Esophagus muscularis mucosa (tissue), 4 donors: Measurements from ENCODE around the gene RNF213.

Experiments
- EP300 ChIP-seq: sonication (generic); formaldehyde crosslinking; IDR thresholded peaks from one replicate; pipeline ENCODE4 v1.6.1; 2017; ENCODE audit warnings: antibody characterized with exemption
- POLR2A ChIP-seq: fragments of 450-650 bp; IDR thresholded peaks from one replicate; pipeline ENCODE4 v1.6.1; 2017; ENCODE audit warnings: antibody characterized with exemption, moderate library complexity, mild to moderate bottlenecking, low read depth
- TF ChIP-seq, protein P1 (sequence below), 3 experiments: fragments of 200-600 bp in 2 of 3; fragments of 450-650 bp in 1 of 3; sonication (generic) in 2 of 3; IDR thresholded peaks; one replicate each; pipeline ENCODE4 v1.5.1; 2017 to 2019; ENCODE audit warnings: antibody characterized with exemption in 3 of 3, mild to moderate bottlenecking in 2 of 3, moderate library complexity in 1 of 3

- TF ChIP-seq, protein P1, sequence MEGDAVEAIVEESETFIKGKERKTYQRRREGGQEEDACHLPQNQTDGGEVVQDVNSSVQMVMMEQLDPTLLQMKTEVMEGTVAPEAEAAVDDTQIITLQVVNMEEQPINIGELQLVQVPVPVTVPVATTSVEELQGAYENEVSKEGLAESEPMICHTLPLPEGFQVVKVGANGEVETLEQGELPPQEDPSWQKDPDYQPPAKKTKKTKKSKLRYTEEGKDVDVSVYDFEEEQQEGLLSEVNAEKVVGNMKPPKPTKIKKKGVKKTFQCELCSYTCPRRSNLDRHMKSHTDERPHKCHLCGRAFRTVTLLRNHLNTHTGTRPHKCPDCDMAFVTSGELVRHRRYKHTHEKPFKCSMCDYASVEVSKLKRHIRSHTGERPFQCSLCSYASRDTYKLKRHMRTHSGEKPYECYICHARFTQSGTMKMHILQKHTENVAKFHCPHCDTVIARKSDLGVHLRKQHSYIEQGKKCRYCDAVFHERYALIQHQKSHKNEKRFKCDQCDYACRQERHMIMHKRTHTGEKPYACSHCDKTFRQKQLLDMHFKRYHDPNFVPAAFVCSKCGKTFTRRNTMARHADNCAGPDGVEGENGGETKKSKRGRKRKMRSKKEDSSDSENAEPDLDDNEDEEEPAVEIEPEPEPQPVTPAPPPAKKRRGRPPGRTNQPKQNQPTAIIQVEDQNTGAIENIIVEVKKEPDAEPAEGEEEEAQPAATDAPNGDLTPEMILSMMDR (IDR thresholded peaks at IDR 0.05) = no peak
- TF ChIP-seq POLR2A = no peak
- TF ChIP-seq EP300 = no peak
Measured at GRCh38 chr17:80402959-80403358, 142.3 kb downstream of the RNF213 start.
